Mucosa of gallbladder (tissue), 1 donor: ENCODE data around the gene FCMR. TPM values are rescaled to one million over a fixed set of nuclear protein-coding genes. Genes with fewer than 3 reads are reported as not detected.

Experiments used
- DNase-seq: peaks from one replicate; pipeline ENCODE4 v3.0.0-alpha.2; 2020; ENCODE audit warnings: low spot score
- total RNA-seq: library from RNA; stranded (reverse); gene quantifications from one replicate; pipeline ENCODE4 v1.2.1, GENCODE V29; 2021
- donor health status: DM: no; HTN: no; CAD: no.

FCMR gene
- total RNA-seq, 1 donor from 2014 or later: 8.0 TPM

GRCh38 chr1:206901944-206902343 is 19.8 kb downstream of the FCMR start:
- DNase-seq: no peak

GRCh38 chr1:206900149-206900548 is 21.6 kb downstream of the FCMR start:
- no peak for DNase-seq

- DNase-seq: no peak
These were observed 22.0 kb downstream of the FCMR start for GRCh38 chr1:206899717-206900116.

- DNase-seq: no peak
These were observed 22.8 kb downstream of the FCMR start for GRCh38 chr1:206898915-206899431.

- DNase-seq: no peak
These were observed 23.4 kb downstream of the FCMR start for GRCh38 chr1:206898089-206898914.

- no peak for DNase-seq
These were observed 24.6 kb downstream of the FCMR start, which contains the start of gene IL24 for GRCh38 chr1:206897175-206897574. Gene IL24 (plus strand): TSS chr1:206897443. CDS start chr1:206897833, 390 bp downstream.

GRCh38 chr1:206896261-206896660 is 25.5 kb downstream of the FCMR start:
- DNase-seq: no peak

GRCh38 chr1:206895837-206896242 is 25.9 kb downstream of the FCMR start:
- DNase-seq: no peak

GRCh38 chr1:206895325-206895724 is 26.4 kb downstream of the FCMR start:
- no peak for DNase-seq

GRCh38 chr1:206893380-206893779 is 28.4 kb downstream of the FCMR start:
- DNase-seq: no peak

- DNase-seq: no peak
These were observed 29.3 kb downstream of the FCMR start for GRCh38 chr1:206892351-206892984.

- no peak for DNase-seq
These were observed 30.3 kb downstream of the FCMR start for GRCh38 chr1:206891412-206891811.

- DNase-seq: peak; percentile 42
These were observed 31.3 kb downstream of the FCMR start for GRCh38 chr1:206890125-206891060.

- no peak for DNase-seq
These were observed 34.0 kb downstream of the FCMR start for GRCh38 chr1:206887701-206888100.

- no peak for DNase-seq
These were observed 34.9 kb downstream of the FCMR start for GRCh38 chr1:206886831-206887230.

GRCh38 chr1:206885341-206886060 is 36.2 kb downstream of the FCMR start:
- DNase-seq: no peak

- DNase-seq: no peak
These were observed 37.9 kb downstream of the FCMR start for GRCh38 chr1:206883876-206884275.

- DNase-seq: no peak
These were observed 38.6 kb downstream of the FCMR start for GRCh38 chr1:206883160-206883559.

- no peak for DNase-seq
These were observed 39.2 kb downstream of the FCMR start for GRCh38 chr1:206882555-206882954.

- DNase-seq: no peak
These were observed 41.4 kb downstream of the FCMR start for GRCh38 chr1:206880314-206880713.

GRCh38 chr1:206878456-206878855 is 43.3 kb downstream of the FCMR start:
- no peak for DNase-seq
